Testis (tissue), 3 donors: ENCODE measurements around the gene NAALAD2. TPM values are rescaled to one million over a fixed set of nuclear protein-coding genes. Genes with fewer than 3 reads are reported as not detected.
A peak's percentile ranks its signal among the peaks of the same experiment; 100 is the strongest.

Source experiments
- DNase-seq: peaks from one replicate; pipeline ENCODE4 v3.0.0-alpha.2; 2019
- H3K27ac ChIP-seq, 2 donors: fragments of 200-600 bp; sonication (generic); one replicate each; pipeline ENCODE4 v1.5.1; 2019
- H3K27me3 ChIP-seq: fragments of 200-600 bp; sonication (generic); one replicate; pipeline ENCODE4 v1.5.1; 2019
- H3K36me3 ChIP-seq: fragments of 200-600 bp; sonication (generic); one replicate; pipeline ENCODE4 v1.5.1; 2017; ENCODE audit warnings: low read depth; ENCODE audit errors: missing control alignments
- H3K4me1 ChIP-seq: fragments of 200-600 bp; sonication (generic); one replicate; pipeline ENCODE4 v1.5.1; 2019
- H3K4me3 ChIP-seq, 2 donors: fragments of 200-600 bp; sonication (generic); one replicate each; pipeline ENCODE4 v1.5.1; 2017 to 2019
- H3K9me3 ChIP-seq: fragments of 200-600 bp; sonication (generic); one replicate; pipeline ENCODE4 v1.5.1; 2017
- CTCF ChIP-seq, 3 experiments: fragments of 450-650 bp in 2 of 3; fragments of 200-600 bp in 1 of 3; sonication (generic) in 1 of 3; IDR thresholded peaks; one replicate each; pipeline ENCODE4 v1.5.1; 2016 to 2019; ENCODE audit warnings: antibody characterized with exemption in 3 of 3, mild to moderate bottlenecking in 2 of 3, moderate library complexity in 1 of 3
- POLR2A ChIP-seq: fragments of 450-650 bp; IDR thresholded peaks from one replicate; pipeline ENCODE4 v1.6.1; 2017; ENCODE audit warnings: antibody characterized with exemption, mild to moderate bottlenecking, moderate library complexity
- WGBS, 2 donors: methylation state at CpG; one replicate each; pipeline ENCODE4 v1.1.5; 2018; 5-methylcytosine and 5-hydroxymethylcytosine counted together
- intact Hi-C: fragments of 100-400 bp; cut with DNase I; formaldehyde crosslinking; loops from one replicate; pipeline ENCODE4 v1.15.1; 2023; ENCODE audit warnings: low total_unique reads
- polyA plus RNA-seq: library from polyadenylated mRNA; stranded (reverse); fragments of 350-450 nt; fragmentation: Illumina TruSeq; extraction: RNeasy Lipid Tissue Mini Kit (QIAGEN cat#74804); gene quantifications from one replicate; pipeline ENCODE4 v1.2.3, GENCODE V29; 2014; ENCODE audit warnings: low read depth, low replicate concordance; ENCODE audit not compliant: insufficient read depth
- total RNA-seq, 2 donors: library from RNA; depleted of rRNA; stranded (reverse); fragments of >200 nt; gene quantifications; one replicate each; pipeline ENCODE4 v1.2.3, GENCODE V29; 2016

Gene NAALAD2
- total and polyA plus RNA-seq, 3 donors from 2014 or later: 23.8 to 92.4 (median 89.3) TPM

- H3K27me3 ChIP-seq: no peaks in the 10 kb centered on the region
- peak overlapping the region in 1 of 2 donors; percentile 45 for H3K4me3 ChIP-seq
- DNase-seq: no peak
- intact Hi-C loops: no loop called here
- no peaks in the 10 kb centered on the region for H3K36me3 ChIP-seq
- no peaks in the 10 kb centered on the region for H3K9me3 ChIP-seq
- no peak overlapping the region for H3K27ac ChIP-seq
- WGBS, 2 donors: 65 to 72% methylated on average over 3 of the region's 3 CpGs
- no peaks in the 10 kb centered on the region for H3K4me1 ChIP-seq
- TF ChIP-seq POLR2A: no peak
Measured at GRCh38 chr11:90168571-90168970, 34.1 kb downstream of the NAALAD2 start.

GRCh38 chr11:90171359-90171758 lies 36.9 kb downstream of the NAALAD2 start:
- H3K4me3 ChIP-seq: no peak overlapping the region
- no peak for DNase-seq
- no peaks in the 10 kb centered on the region for H3K27me3 ChIP-seq
- H3K4me1 ChIP-seq: no peaks in the 10 kb centered on the region
- no peaks in the 10 kb centered on the region for H3K36me3 ChIP-seq
- H3K27ac ChIP-seq: no peak overlapping the region
- intact Hi-C loops: no loop called here
- no peaks in the 10 kb centered on the region for H3K9me3 ChIP-seq
- no peak for TF ChIP-seq POLR2A
- no peak for TF ChIP-seq CTCF (IDR thresholded peaks at IDR 0.05)

GRCh38 chr11:90176069-90176468 lies 41.6 kb downstream of the NAALAD2 start:
- WGBS, 2 donors: 60 to 71% methylated on average over 1 of the region's 1 CpG
- Histone ChIP-seq H3K36me3 (no peaks in the 10 kb centered on the region), H3K27me3 (no peaks in the 10 kb centered on the region), H3K27ac (no peak overlapping the region), H3K4me1 (no peaks in the 10 kb centered on the region), H3K4me3 (no peak overlapping the region), H3K9me3 (no peaks in the 10 kb centered on the region)
- intact Hi-C loops: no loop called here
- no peak for TF ChIP-seq POLR2A
- TF ChIP-seq CTCF (IDR thresholded peaks at IDR 0.05): no peak
- DNase-seq: no peak

DNA sequence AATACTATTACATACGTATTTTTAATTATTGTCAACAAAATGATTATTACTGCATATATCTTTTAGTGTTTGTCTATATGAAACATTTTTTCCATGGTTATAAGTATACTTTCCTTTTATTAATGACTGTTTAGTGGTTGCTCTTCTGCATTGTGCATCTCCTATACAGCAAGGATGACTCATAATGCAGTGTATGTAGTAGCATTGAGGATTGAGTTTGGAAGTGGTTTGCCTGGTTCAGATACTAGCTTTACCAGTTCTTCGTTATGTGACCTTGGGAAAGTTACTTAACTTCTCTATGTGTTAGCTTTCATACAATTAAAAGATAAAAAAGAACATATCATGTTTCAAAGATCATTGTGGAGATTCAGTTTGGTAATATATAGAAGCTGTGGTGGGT lies 44.3 kb downstream of the NAALAD2 start:
- no peak overlapping the region for H3K4me3 ChIP-seq
- H3K36me3 ChIP-seq: no peaks in the 10 kb centered on the region
- intact Hi-C loops: no loop called here
- no peaks in the 10 kb centered on the region for H3K27me3 ChIP-seq
- 77 to 82% methylated on average over 2 of the region's 2 CpGs for WGBS, 2 donors
- no peaks in the 10 kb centered on the region for H3K9me3 ChIP-seq
- no peak overlapping the region for H3K27ac ChIP-seq
- TF ChIP-seq CTCF (IDR thresholded peaks at IDR 0.05) (no peak), POLR2A (no peak)
- DNase-seq: no peak
- H3K4me1 ChIP-seq: no peaks in the 10 kb centered on the region

- H3K36me3 ChIP-seq: no peaks in the 10 kb centered on the region
- TF ChIP-seq POLR2A: no peak
- TF ChIP-seq CTCF (IDR thresholded peaks at IDR 0.05): no peak
- no peak overlapping the region for H3K4me3 ChIP-seq
- 55 to 68% methylated on average over 2 of the region's 2 CpGs for WGBS, 2 donors
- intact Hi-C loops: no loop called here
- no peak for DNase-seq
- H3K27ac ChIP-seq: no peak overlapping the region
- H3K27me3 ChIP-seq: no peaks in the 10 kb centered on the region
- H3K4me1 ChIP-seq: no peaks in the 10 kb centered on the region
- H3K9me3 ChIP-seq: no peaks in the 10 kb centered on the region
Measured at GRCh38 chr11:90179923-90180322, 45.5 kb downstream of the NAALAD2 start.
